ENCODE data around the gene TXNDC12. TPM values are rescaled to one million over a fixed set of nuclear protein-coding genes. Genes with fewer than 3 reads are reported as not detected.
"Not testable (repeated sequence)": the region's sequence is repeated elsewhere in the genome, so short reads cannot be mapped to it uniquely, and the experiment has no call there.

The TXNDC12 gene
- total RNA-seq (10 to 100 TPM; 20.8 to 27.1 (median 26.3) TPM), polyA plus RNA-seq (10 to 100 TPM in 2 of 3 donors, 1 to 10 TPM in 1; 9.0 to 33.3 (median 16.9) TPM)

DNA sequence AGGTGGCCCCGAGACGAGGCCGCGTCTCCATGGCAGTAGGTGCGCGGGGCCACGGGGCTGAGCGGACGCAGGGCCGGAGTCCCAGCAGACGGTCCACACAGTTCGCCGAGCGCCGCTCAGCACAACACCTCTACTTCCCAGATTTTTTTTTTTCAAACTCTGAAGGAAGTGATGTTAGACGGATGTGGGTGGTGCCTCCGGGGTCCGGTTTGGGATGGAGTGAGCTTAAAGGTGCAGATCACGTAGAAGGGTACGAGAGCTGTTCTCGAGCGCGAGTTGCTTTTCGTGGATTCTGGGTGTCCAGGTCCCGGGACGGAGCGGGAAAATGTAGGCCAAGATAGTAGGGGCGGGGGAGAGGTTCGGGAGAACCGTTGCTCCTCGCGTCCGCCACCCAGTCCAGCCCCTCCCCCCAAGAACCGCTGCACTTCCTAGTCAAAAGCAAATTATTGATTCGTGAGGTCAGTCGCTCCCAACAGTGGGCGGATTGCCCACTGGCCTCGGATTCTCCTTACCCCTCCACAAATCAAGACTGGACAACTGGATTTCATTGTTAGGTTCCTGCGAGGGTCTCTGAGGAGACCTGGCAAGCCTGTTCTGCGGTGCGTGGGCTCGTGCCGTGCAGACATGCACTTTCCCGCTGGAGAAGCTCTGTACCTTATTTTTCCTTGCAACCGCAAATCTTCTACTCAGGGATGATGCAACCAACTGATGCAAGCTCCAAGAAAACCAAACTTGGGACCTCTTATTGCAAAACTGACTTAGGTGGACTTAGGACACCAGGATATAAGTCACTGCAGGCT is at the start of gene TXNDC12:
TXNDC12 (minus strand) TSS at position 126 of the 800 bp plus-strand sequence; CDS start at position 31, 95 bp downstream.
- H3K27ac ChIP-seq = peak within 1 kb of the TSS; percentile 88 to 94 (median 88)
- peak within 1 kb of the TSS; percentile 77 to 96 (median 83) for H3K4me3 ChIP-seq
- TF ChIP-seq, protein P1, sequence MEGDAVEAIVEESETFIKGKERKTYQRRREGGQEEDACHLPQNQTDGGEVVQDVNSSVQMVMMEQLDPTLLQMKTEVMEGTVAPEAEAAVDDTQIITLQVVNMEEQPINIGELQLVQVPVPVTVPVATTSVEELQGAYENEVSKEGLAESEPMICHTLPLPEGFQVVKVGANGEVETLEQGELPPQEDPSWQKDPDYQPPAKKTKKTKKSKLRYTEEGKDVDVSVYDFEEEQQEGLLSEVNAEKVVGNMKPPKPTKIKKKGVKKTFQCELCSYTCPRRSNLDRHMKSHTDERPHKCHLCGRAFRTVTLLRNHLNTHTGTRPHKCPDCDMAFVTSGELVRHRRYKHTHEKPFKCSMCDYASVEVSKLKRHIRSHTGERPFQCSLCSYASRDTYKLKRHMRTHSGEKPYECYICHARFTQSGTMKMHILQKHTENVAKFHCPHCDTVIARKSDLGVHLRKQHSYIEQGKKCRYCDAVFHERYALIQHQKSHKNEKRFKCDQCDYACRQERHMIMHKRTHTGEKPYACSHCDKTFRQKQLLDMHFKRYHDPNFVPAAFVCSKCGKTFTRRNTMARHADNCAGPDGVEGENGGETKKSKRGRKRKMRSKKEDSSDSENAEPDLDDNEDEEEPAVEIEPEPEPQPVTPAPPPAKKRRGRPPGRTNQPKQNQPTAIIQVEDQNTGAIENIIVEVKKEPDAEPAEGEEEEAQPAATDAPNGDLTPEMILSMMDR (IDR thresholded peaks at IDR 0.05) = no peak
- TF ChIP-seq POLR2A (IDR thresholded peaks at IDR 0.05) (peak; percentile 44 to 67), POLR2AphosphoS5 (IDR thresholded peaks at IDR 0.05) (peak; percentile 76 to 91 (median 82)), EP300 (IDR thresholded peaks at IDR 0.05) (no peak)
- intact Hi-C loops (cut with DNase I) = loop anchor here (1.0 to 10.0 kb wide), 3 partner anchors 22 to 240 kb away; partner anchors contain the start of genes KTI12 and ZFYVE9
- H3K4me1 ChIP-seq = peaks cover 0 to 46% (median 33%) of the 10 kb centered on the region in 4 donors
- WGBS, 2 donors = 0% methylated on average over 45 of the region's 45 CpGs
- peaks cover 0 to 13% (median 4%) of the 10 kb centered on the region in 4 donors for H3K36me3 ChIP-seq
- DNase-seq = peak; percentile 92
- H3K27me3 ChIP-seq = no peaks in the 10 kb centered on the region
- H3K9me3 ChIP-seq = no peaks in the 10 kb centered on the region

- Histone ChIP-seq H3K4me3 (no peak overlapping the region), H3K36me3 (no peaks in the 10 kb centered on the region), H3K4me1 (no peaks in the 10 kb centered on the region), H3K9me3 (no peaks in the 10 kb centered on the region), H3K27me3 (no peaks in the 10 kb centered on the region), H3K27ac (no peak overlapping the region)
- WGBS, 2 donors = 85 to 93% methylated on average over 1 of the region's 1 CpG
- DNase-seq = no peak
- intact Hi-C loops (cut with DNase I) = no loop called here
- TF ChIP-seq POLR2A (IDR thresholded peaks at IDR 0.05) (no peak), EP300 (IDR thresholded peaks at IDR 0.05) (no peak), POLR2AphosphoS5 (IDR thresholded peaks at IDR 0.05) (no peak)
- TF ChIP-seq, protein P1 (IDR thresholded peaks at IDR 0.05) = no peak
These were observed 47.5 kb upstream of the TXNDC12 start for GRCh38 chr1:52102336-52103013.

DNA sequence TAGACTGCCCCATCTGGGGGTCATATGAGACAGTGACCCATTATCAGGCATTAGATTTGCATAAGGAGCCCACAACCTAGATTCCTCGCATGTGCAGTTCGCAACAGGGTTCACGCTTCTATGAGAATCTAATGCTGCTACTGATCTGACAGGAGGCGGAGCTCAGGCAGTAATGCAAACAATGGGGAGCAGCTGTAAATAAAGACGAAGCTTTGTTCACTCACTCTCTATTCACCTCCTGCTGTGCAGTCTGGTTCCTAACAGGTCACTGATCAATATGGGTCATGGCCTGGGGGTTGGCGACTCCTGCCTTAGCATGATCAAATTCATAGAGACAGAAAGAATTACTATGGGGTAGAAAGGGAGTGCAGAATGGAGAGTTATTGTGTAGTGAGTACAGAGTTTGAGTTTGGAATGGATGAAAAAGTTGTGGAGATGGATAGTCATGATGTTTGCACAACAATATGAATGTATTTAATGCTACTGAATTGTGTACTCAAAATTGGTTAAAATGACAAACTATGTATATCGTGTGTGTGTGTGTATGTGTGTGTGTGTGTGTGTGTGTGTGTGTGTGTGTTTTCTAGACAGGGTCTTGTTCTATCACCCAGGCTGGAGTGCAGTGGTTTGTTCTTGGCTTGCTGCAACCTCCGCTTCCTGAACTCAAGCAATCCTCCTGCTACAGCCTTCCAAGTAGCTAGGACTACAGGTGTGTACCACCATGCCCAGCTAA is 43.3 kb upstream of the TXNDC12 start:
- no peak for DNase-seq
- Histone ChIP-seq H3K4me3 (no peak overlapping the region), H3K36me3 (no peaks in the 10 kb centered on the region), H3K9me3 (no peaks in the 10 kb centered on the region), H3K27me3 (no peaks in the 10 kb centered on the region), H3K4me1 (no peaks in the 10 kb centered on the region), H3K27ac (no peak overlapping the region)
- no peak for TF ChIP-seq POLR2AphosphoS5 (IDR thresholded peaks at IDR 0.05)
- no peak for TF ChIP-seq POLR2A (IDR thresholded peaks at IDR 0.05)
- TF ChIP-seq EP300 (IDR thresholded peaks at IDR 0.05) = no peak
- TF ChIP-seq, protein P1 (IDR thresholded peaks at IDR 0.05) = no peak
- intact Hi-C loops (cut with DNase I) = no loop called here
- WGBS, 2 donors = 37 to 64% methylated on average over 8 of the region's 8 CpGs

DNA sequence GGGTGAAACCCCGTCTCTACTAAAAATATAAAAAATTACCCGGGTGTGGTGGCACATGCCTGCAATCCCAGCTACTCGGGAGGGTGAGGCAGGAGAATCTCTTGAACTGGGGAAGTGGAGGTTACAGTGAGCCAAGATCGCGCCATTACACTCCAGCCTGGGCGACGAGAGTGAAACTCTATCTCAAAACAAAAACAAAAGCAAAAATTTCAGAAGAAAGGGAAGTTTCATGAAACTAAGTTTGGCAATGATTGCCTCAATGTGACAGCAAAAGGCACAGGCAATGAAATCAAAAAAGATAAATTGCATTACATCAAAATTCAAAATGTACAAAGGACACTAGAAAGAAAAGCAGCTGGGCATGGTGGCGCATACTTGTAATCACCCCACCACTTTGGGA is 41.2 kb upstream of the TXNDC12 start:
- WGBS, 2 donors = 60 to 72% methylated on average over 8 of the region's 8 CpGs
- DNase-seq = no peak
- peaks cover 0 to 7% (median under 1%) of the 10 kb centered on the region in 4 donors for H3K36me3 ChIP-seq
- intact Hi-C loops (cut with DNase I) = no loop called here
- H3K9me3 ChIP-seq = no peaks in the 10 kb centered on the region
- no peaks in the 10 kb centered on the region for H3K4me1 ChIP-seq
- no peak overlapping the region for H3K4me3 ChIP-seq
- H3K27me3 ChIP-seq = no peaks in the 10 kb centered on the region
- no peak overlapping the region for H3K27ac ChIP-seq
- TF ChIP-seq POLR2A (IDR thresholded peaks at IDR 0.05) (no peak), EP300 (IDR thresholded peaks at IDR 0.05) (no peak), POLR2AphosphoS5 (IDR thresholded peaks at IDR 0.05) (no peak)
- TF ChIP-seq, protein P1 (IDR thresholded peaks at IDR 0.05) = no peak

DNA sequence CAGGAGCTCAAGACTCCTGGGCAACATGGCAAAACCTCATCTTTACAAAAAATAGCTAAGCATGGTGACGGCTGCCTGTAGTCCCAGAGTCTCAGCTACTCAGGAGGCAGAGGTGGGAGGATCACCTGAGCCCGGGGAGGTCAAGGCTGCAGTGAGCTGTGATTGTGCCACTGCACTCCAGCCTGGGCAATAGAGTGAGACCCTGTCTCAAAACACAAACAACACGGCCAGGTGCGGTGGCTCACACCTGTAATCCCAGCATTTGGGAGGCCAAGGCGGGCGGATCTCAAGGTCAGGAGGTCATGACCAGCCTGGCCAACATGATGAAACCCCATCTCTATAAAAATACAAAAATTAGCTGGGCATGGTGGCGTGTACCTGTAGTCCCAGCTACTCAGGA is 39.3 kb upstream of the TXNDC12 start:
- intact Hi-C loops (cut with DNase I) = not testable (repeated sequence)

DNA sequence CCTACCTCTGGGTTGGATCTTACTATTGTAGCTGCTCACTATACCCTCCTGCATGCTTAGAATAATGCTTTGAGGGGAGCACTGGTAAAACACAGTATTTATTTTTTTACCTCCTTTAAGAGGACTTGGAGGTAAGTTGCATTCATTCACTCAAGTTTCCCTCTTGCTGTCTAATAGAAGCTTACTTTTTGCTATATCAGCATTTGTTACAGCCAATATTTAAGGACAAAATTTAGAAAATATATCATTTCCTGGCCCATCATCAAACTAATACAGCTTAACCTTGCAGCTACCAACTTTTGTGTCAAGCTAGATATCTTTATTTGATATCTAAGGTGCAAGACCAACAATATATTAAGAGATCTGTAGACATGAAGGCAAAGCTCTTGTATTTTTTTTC is 32.9 kb upstream of the TXNDC12 start:
- H3K36me3 ChIP-seq = peaks cover 0 to 64% (median 7%) of the 10 kb centered on the region in 4 donors
- H3K27ac ChIP-seq; H3K27me3 ChIP-seq; H3K9me3 ChIP-seq; H3K4me3 ChIP-seq; H3K4me1 ChIP-seq; intact Hi-C loops (cut with DNase I); DNase-seq: not testable (repeated sequence)

More for the DNA sequence above, 39.3 kb upstream of the TXNDC12 start:
- 78 to 93% methylated on average over 7 of the region's 7 CpGs for WGBS, 2 donors
- not testable (repeated sequence) for H3K9me3 ChIP-seq, H3K27me3 ChIP-seq, H3K27ac ChIP-seq, DNase-seq, H3K4me3 ChIP-seq, H3K4me1 ChIP-seq
- peaks cover 0 to 23% (median 4%) of the 10 kb centered on the region in 4 donors for H3K36me3 ChIP-seq

Measured in sigmoid colon (tissue), 7 donors.